ENCODE data around the gene SCAI.

Gene SCAI

DNA sequence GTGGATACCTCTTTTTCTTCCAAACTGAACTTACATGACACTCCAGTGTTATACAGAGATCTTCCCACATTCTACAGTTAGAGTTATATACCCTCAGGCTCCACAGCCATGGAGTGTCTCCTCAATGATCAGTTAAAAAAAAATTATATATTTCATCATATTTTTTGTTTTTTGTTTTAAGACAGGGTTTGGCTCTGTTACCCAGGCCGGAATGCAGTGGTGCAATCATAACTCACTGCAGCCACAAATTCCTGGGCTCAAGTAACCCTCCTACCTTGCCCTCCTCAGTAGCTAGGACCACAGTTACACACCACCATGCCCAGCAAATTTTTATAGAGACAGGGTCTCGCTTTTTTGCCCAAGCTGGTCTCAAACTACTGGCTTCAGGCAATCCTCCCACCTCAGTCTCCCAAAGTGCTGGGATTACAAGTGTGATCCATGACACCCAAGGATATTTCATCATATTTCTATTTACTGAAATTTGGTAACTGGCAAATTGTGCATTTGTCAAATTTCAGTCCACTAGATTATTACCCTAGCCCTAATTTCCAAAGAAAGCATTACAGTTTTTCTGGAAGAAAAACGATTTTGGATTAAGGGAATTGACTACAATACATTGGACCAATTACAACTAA, 18.1 kb upstream of the SCAI start:
- TF ChIP-seq, protein P1, sequence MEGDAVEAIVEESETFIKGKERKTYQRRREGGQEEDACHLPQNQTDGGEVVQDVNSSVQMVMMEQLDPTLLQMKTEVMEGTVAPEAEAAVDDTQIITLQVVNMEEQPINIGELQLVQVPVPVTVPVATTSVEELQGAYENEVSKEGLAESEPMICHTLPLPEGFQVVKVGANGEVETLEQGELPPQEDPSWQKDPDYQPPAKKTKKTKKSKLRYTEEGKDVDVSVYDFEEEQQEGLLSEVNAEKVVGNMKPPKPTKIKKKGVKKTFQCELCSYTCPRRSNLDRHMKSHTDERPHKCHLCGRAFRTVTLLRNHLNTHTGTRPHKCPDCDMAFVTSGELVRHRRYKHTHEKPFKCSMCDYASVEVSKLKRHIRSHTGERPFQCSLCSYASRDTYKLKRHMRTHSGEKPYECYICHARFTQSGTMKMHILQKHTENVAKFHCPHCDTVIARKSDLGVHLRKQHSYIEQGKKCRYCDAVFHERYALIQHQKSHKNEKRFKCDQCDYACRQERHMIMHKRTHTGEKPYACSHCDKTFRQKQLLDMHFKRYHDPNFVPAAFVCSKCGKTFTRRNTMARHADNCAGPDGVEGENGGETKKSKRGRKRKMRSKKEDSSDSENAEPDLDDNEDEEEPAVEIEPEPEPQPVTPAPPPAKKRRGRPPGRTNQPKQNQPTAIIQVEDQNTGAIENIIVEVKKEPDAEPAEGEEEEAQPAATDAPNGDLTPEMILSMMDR (IDR thresholded peaks at IDR 0.05; ENCODE audit: extremely low read depth, missing control alignments) = no peak
- no peak for DNase-seq (ENCODE audit: low spot score)

DNA sequence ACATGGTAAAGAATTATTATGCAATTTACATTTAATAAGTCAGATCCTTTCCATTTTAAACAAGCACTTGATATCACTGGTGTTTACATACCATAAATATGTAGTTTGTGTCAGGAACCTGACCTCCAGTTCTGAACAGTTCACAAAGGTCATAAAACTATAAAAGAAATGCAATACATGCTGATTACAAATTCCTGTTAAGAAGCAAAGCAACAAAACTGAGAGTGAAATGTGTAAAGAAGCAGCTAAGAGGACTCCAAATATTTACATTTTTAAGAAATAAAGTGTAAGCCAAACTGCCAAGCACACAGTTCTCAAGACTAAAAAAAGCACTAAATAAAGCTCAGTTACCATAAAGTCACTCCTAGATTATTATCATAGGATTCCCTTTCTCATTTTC, 17.4 kb upstream of the SCAI start:
- TF ChIP-seq, protein P1 (IDR thresholded peaks at IDR 0.05; ENCODE audit: extremely low read depth, missing control alignments) = no peak

DNA sequence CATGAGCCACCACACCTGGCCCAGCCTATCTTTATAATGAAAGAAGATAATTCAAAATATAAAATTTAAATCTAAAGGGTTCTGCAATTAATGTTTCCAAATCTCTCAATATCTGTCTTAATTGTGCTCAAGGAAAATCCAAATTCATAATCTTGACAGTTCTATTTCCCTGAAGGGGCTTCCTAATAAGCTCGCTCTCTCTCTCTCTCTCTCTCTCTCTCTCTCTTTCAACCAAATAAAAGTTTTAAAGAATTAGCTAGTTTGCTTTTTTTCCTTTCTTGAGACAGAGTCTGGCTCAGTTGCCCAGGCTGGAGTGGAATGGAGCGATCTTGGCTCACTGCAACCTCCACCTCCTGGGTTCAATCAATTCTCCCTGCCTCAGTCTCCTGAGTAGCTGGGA, 13.2 kb upstream of the SCAI start:
- TF ChIP-seq, protein P1 (IDR thresholded peaks at IDR 0.05; ENCODE audit: extremely low read depth, missing control alignments) = no peak

More for the DNA sequence above, 17.4 kb upstream of the SCAI start:
- no peak for DNase-seq (ENCODE audit: low spot score)

DNA sequence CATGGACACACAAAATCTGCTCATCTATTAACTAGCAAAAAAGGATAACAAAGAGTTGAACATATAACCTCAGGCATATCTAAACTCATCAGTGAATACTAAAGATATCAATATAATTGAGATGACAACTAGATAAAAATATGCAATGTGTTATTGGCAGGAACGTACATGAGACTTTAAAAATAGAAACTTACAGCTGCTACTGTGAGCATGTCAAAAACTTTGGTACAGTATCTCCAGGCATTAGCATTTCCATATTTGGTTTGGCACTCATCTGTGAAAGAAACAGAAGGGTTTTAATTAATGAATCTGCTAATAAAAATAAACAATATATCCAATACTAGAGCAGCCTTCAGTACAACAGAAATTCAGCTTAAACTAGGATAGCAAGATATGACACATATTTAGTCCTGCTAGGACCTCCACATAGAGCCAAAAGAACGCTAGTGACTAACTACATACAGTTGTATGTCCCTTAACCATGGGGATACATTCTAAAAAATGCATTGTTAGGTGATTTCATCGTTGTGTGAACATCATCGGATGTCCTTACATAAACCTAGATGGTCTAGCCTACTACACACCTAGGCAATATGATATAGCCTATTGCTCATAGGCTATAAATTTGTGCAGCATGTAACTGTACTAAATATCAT, 10.5 kb upstream of the SCAI start:
- no peak for DNase-seq (ENCODE audit: low spot score)

More for the DNA sequence above, 13.2 kb upstream of the SCAI start:
- no peak for DNase-seq (ENCODE audit: low spot score)

DNA sequence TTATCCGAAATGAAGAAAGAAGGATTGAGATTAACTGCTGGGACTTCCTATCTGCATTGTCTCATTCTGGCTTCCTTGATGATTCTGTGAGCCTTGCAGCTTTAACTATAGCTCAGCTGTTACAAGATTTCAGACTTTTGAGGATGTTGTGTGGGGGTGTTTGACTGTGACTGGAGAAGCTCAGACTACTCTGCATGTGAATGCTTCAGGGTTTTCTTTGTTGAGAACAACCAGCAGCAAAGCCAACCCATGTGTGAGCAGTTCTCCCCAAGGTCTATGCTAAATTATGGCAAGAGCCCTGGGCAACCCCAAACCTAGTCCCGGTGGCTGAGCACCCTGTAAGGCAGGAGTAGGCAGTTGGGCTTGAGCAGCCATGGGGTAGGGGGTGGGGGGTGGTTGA, 8.4 kb upstream of the SCAI start:
- no peak for DNase-seq (ENCODE audit: low spot score)

More for the DNA sequence above, 10.5 kb upstream of the SCAI start:
- TF ChIP-seq, protein P1 (IDR thresholded peaks at IDR 0.05; ENCODE audit: extremely low read depth, missing control alignments) = no peak

DNA sequence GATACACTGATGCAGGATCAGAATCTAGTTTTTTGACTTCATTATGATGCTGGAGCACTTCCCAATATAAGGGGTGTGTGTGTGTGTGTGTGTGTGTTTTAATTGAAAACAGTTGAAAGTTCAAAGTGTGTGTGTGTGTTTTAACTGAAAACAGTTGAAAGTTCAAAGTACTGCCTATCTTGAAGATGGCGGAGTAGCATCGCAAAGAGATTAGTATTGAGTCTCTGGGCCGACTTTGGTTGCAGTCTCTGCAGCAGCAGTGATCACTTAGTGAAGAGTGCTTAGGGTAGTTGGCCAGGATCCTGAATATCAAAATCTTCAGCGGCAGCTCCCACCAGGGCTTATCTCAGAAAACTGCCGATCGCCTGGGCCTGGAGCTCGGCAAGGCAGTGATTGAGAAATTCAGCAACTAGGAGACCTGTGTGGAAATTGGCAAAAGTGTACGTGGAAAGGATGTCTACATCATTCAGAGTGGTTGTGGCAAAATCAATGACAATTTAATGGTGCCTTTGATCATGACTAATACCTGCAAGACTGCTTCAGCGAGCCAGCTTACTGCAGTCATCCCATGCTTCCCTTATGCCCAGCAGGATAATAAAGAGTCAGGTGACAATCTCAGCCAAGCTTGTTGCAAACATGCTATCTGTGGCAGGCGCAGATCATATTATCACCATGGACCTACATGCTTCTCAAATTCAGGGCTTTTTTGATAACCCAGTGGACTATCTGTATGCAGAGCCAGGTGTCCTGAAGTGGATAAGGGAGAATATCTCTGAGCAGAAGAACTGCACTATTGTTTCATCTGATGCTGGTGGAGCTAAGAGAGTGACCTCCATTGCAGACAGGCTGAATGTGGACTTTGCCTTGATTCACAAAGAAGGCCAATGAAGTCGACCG, 7.3 kb upstream of the SCAI start:
- DNase-seq (ENCODE audit: low spot score) = no peak
- TF ChIP-seq, protein P1 (IDR thresholded peaks at IDR 0.05; ENCODE audit: extremely low read depth, missing control alignments) = no peak

More for the DNA sequence above, 8.4 kb upstream of the SCAI start:
- TF ChIP-seq, protein P1 (IDR thresholded peaks at IDR 0.05; ENCODE audit: extremely low read depth, missing control alignments) = no peak
